ENCODE results near the gene USP21. TPM values are rescaled to one million over a fixed set of nuclear protein-coding genes. Genes with fewer than 3 reads are reported as not detected.

USP21 gene
- total and polyA plus RNA-seq, 2 of the 8 experiments (the other 6 are each of a cell fraction or from before 2014, with no cell fraction given): 23.9 to 36.3 TPM

DNA sequence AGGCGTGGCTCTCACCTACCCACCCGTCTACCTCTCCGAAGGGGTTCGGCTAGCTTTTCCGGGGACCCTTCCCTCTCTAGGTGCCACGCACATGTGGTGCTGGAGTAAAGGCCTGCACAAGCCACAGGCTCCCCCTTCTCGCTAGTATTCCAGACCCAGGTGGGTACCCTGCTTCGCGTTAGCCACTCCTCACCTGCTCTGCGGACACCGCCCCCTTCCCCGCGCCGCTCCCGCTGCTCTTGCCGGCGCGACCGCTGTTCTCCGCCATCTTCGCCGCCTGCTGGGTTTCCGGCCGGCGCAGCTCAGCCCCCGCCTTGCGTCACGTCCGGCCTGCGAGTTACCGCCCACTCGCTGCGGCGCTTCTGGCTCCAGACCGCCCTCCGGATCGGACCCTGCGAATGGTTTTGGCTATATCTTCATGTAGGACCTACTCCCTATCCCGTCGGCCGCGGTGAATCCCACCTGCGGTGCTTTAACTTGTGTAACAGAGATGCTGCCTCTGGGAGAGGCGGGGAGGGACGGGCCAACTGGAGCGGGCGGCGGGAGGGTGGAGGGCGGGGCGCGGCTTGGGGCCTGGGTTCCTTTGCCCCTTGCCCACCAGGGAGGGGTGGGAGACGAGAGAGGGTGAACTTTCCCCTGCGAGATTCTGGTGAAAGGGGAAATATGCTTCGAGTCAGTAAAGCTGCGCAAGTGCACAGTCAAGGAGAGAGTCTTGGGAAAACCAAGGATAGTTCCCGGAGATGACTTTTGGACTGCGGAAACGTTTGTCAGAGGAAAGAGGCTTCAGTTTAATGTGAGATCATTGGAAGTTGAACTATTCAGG lies 41.3 kb upstream of the USP21 start, which contains the start of the genes NIT1 and PFDN2:
Gene NIT1, plus strand, starts transcription at position 347 of the 823 bp plus-strand sequence. Its CDS starts 72 bp downstream, at position 419.
Gene PFDN2, minus strand, starts transcription at position 279 of the 823 bp plus-strand sequence. Its CDS starts 11 bp downstream, at position 268.
- H2AFZ ChIP-seq (ENCODE audit: low read length): peak within 1 kb of the TSS; percentile 37; the same call in 1 of the 2 replicates
- H2BK15ac ChIP-seq (ENCODE audit: low read length): peak within 1 kb of the TSS; percentile 82; the same call in 1 of the 2 replicates
- H3K36me3 ChIP-seq (ENCODE audit: control insufficient read depth in 2 of 4, insufficient read depth in 4 of 4, low read length in 3 of 4): peaks cover 13 to 35% (median 26%) of the 10 kb centered on the region in 4 experiments
- H3K27ac ChIP-seq (ENCODE audit: low read depth, low read length): peak within 1 kb of the TSS; percentile 85
- peak within 1 kb of the TSS; percentile 18; the same call in 1 of the 2 replicates for H2AK5ac ChIP-seq (ENCODE audit: low read depth, low read length)
- H3K4me2 ChIP-seq (ENCODE audit: insufficient read depth in 1 of 2, low read depth in 2 of 2, low read length in 2 of 2): peak within 1 kb of the TSS; percentile 77 to 100
- peaks cover 4 to 54% of the 10 kb centered on the region in 2 experiments; a peak in 3 of 4 replicates for H3K79me2 ChIP-seq (ENCODE audit: control insufficient read depth in 1 of 2, insufficient read depth in 2 of 2, low read length in 2 of 2)
- H3K4me3 ChIP-seq (ENCODE audit: extremely low read depth in 1 of 4, insufficient read depth in 2 of 4, low read depth in 3 of 4, low read length in 4 of 4): peak within 1 kb of the TSS; percentile 84 to 99 (median 93)
- H4K91ac ChIP-seq (replicated peaks; ENCODE audit: insufficient read length, low read length): peak within 1 kb of the TSS; percentile 37
- CTCF ChIA-PET (ENCODE audit: partially characterized antibody): interaction anchor here (0.5 to 5.0 kb wide), 7 partner anchors 20 to 337 kb away, joined by 3 to 33 read pairs (median 4); partner anchors contain the start of gene KLHDC9
- H3K27me3 ChIP-seq (replicated peaks in 1 of 4; ENCODE audit: control insufficient read depth in 3 of 4, extremely low read depth in 1 of 4, insufficient read depth in 3 of 4, low read length in 3 of 4): no peaks in the 10 kb centered on the region
- H4K5ac ChIP-seq (ENCODE audit: insufficient read length, low read depth, low read length): peak within 1 kb of the TSS; percentile 57
- POLR2A ChIA-PET (ENCODE audit: partially characterized antibody): interaction anchor here (0.6 to 1.8 kb wide), 8 partner anchors 13 to 100 kb away, joined by 3 to 7 read pairs (median 4); partner anchors contain the start of genes B4GALT3, F11R, KLHDC9 and UFC1
- peak within 1 kb of the TSS; percentile 78 for H2BK5ac ChIP-seq (ENCODE audit: low read depth, low read length)
- peak within 1 kb of the TSS; percentile 97; the same call in 1 of the 2 replicates for H4K8ac ChIP-seq (ENCODE audit: extremely low read depth, insufficient read depth, low read length)
- H4K20me1 ChIP-seq (replicated peaks in 1 of 2; ENCODE audit: control insufficient read depth in 1 of 2, insufficient read depth in 2 of 2, low read length in 2 of 2): peaks cover 0 to 8% of the 10 kb centered on the region in 2 experiments
- peak within 1 kb of the TSS; percentile 66 for H3K23ac ChIP-seq (ENCODE audit: insufficient read length)
- no peak within 1 kb of the TSS for H3K14ac ChIP-seq (ENCODE audit: insufficient read length)
- peak within 1 kb of the TSS; percentile 19; the same call in 1 of the 2 replicates for H3K18ac ChIP-seq (ENCODE audit: extremely low read depth, low read length)
- peaks cover 12% of the 10 kb centered on the region for H3K23me2 ChIP-seq (ENCODE audit: low read depth, low read length)
- H3K56ac ChIP-seq (replicated peaks; ENCODE audit: insufficient read length, low read depth, low read length): peak within 1 kb of the TSS; percentile 83
- 2% methylated on average over 51 of the region's 58 CpGs; no CpG with 5 or more reads in 1 of the 2 experiments for WGBS, 2 experiments (ENCODE audit: extremely low coverage in 1 of 2, insufficient coverage in 1 of 2, insufficient read length in 1 of 2, insufficient replicate concordance in 2 of 2, low coverage in 1 of 2, low lambda C conversion rate in 2 of 2, missing lambda C conversion rate in 1 of 2)
- peaks cover 4 to 10% (median 5%) of the 10 kb centered on the region in 4 experiments; a peak in 6 of 7 replicates for H3K4me1 ChIP-seq (replicated peaks in 1 of 4; ENCODE audit: control insufficient read depth in 3 of 4, insufficient read depth in 4 of 4, low read length in 3 of 4)
- H2BK120ac ChIP-seq (replicated peaks; ENCODE audit: low read depth, low read length): no peak within 1 kb of the TSS
- H3K4ac ChIP-seq (replicated peaks; ENCODE audit: insufficient read length, low read depth, low read length): no peak within 1 kb of the TSS
- DNase-seq (ENCODE audit: low read depth in 1 of 2, low spot score in 2 of 2): peak; percentile 72 to 96
- 0 out of 2 replicates have a peak within 1 kb of the TSS, but pooled peaks have one; percentile 52 for H2BK20ac ChIP-seq (ENCODE audit: low read length)
- no peaks in the 10 kb centered on the region for H3K9me3 ChIP-seq (ENCODE audit: insufficient read depth in 2 of 2, low read depth in 1 of 2, low read length in 1 of 2)
- H3K9ac ChIP-seq (replicated peaks in 1 of 4; ENCODE audit: extremely low read depth in 1 of 4, low read depth in 3 of 4, low read length in 3 of 4): peak within 1 kb of the TSS; percentile 86 to 96 (median 88)
- FAIRE-seq: no peak
- peaks cover 15% of the 10 kb centered on the region for H3K79me1 ChIP-seq (ENCODE audit: low read depth, low read length)
- peak within 1 kb of the TSS; percentile 70; the same call in 1 of the 2 replicates for H2BK12ac ChIP-seq (ENCODE audit: low read depth, low read length)
- TF ChIP-seq HDAC2 (IDR thresholded peaks at IDR 0.05; ENCODE audit: borderline replicate concordance in 1 of 2, low read depth in 2 of 2, low read length in 2 of 2): 0 out of 4 replicates have a peak, but pooled peaks of 1 of the 2 experiments have one; percentile 66
- TF ChIP-seq, protein P1, sequence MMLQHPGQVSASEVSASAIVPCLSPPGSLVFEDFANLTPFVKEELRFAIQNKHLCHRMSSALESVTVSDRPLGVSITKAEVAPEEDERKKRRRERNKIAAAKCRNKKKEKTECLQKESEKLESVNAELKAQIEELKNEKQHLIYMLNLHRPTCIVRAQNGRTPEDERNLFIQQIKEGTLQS (IDR thresholded peaks at IDR 0.05; ENCODE audit: insufficient read depth, low read depth, low read length): no peak
- no peak for TF ChIP-seq BCL11A (IDR thresholded peaks at IDR 0.05; ENCODE audit: low read depth in 2 of 2, low read length in 2 of 2)
- no peak for TF ChIP-seq CTBP2 (IDR thresholded peaks at IDR 0.05; ENCODE audit: borderline replicate concordance, insufficient read depth, insufficient read length, low read length)
- TF ChIP-seq POLR2AphosphoS5 (IDR thresholded peaks at IDR 0.05; ENCODE audit: low read depth, low read length): peak; percentile 84
- TF ChIP-seq TBP (IDR thresholded peaks at IDR 0.05; ENCODE audit: low read depth, low read length): peak; percentile 68
